Activated CD4-positive, CD25-positive, alpha-beta regulatory T cell treated with anti-CD3 and anti-CD28 coated beads, Interleukin-2, amount 50 U/mL, for 16 hours (primary cell): Measurements from ENCODE around the gene ERICH4.
"Not testable (repeated sequence)": the region's sequence is repeated elsewhere in the genome, so short reads cannot be mapped to it uniquely, and the experiment has no call there.

Experiments used
- DNase-seq: peaks from one replicate; pipeline ENCODE4 v3.0.0-alpha.2; 2020; ENCODE audit warnings: low read depth, low spot score

Gene ERICH4

GRCh38 chr19:41442473-41443355, at the start of gene ERICH4:
Gene ERICH4, plus strand, starts transcription at chr19:41443156. Its CDS starts 14 bp downstream, at chr19:41443170.
- no peak for DNase-seq

- DNase-seq: no peak
Observed at GRCh38 chr19:41395355-41395754, 47.6 kb upstream of the ERICH4 start.

GRCh38 chr19:41397086-41398049, 45.6 kb upstream of the ERICH4 start, which contains the start of the genes BCKDHA and EXOSC5:
Gene BCKDHA, plus strand, starts transcription at chr19:41397818. Its CDS starts 10 bp downstream, at chr19:41397828.
Gene EXOSC5, minus strand, starts transcription at chr19:41397359. Its CDS starts 31 bp downstream, at chr19:41397328.
- DNase-seq: peak; percentile 99

- DNase-seq: no peak
Observed at GRCh38 chr19:41398050-41398418, 44.9 kb upstream of the ERICH4 start.

- DNase-seq: no peak
Observed at GRCh38 chr19:41398598-41398997, 44.4 kb upstream of the ERICH4 start.

- no peak for DNase-seq
Observed at GRCh38 chr19:41399091-41399490, 43.9 kb upstream of the ERICH4 start.

- no peak for DNase-seq
Observed at GRCh38 chr19:41399525-41399924, 43.4 kb upstream of the ERICH4 start.

- no peak for DNase-seq
Observed at GRCh38 chr19:41401483-41401882, 41.5 kb upstream of the ERICH4 start.

- DNase-seq: no peak
Observed at GRCh38 chr19:41402010-41402409, 40.9 kb upstream of the ERICH4 start.

GRCh38 chr19:41403181-41403970, 39.6 kb upstream of the ERICH4 start:
- DNase-seq: no peak

- no peak for DNase-seq
Observed at GRCh38 chr19:41405776-41406175, 37.2 kb upstream of the ERICH4 start.

GRCh38 chr19:41407271-41407670, 35.7 kb upstream of the ERICH4 start:
- DNase-seq: no peak

GRCh38 chr19:41408256-41408655, 34.7 kb upstream of the ERICH4 start:
- DNase-seq: no peak

- DNase-seq: not testable (repeated sequence)
Observed at GRCh38 chr19:41408846-41409245, 34.1 kb upstream of the ERICH4 start.

GRCh38 chr19:41409288-41409687, 33.7 kb upstream of the ERICH4 start:
- no peak for DNase-seq

GRCh38 chr19:41410336-41411054, 32.5 kb upstream of the ERICH4 start:
- DNase-seq: no peak

GRCh38 chr19:41411100-41411967, 31.6 kb upstream of the ERICH4 start:
- no peak for DNase-seq

- no peak for DNase-seq
Observed at GRCh38 chr19:41411968-41412265, 31.0 kb upstream of the ERICH4 start.

- no peak for DNase-seq
Observed at GRCh38 chr19:41412953-41413352, 30.0 kb upstream of the ERICH4 start.

- DNase-seq: no peak
Observed at GRCh38 chr19:41413947-41414346, 29.0 kb upstream of the ERICH4 start.
